Fibroblast of pulmonary artery (primary cell): ENCODE data around the gene TTR.

Experiments
- DNase-seq: peaks from one replicate; pipeline ENCODE4 v3.0.0-alpha.2; 2010; ENCODE audit warnings: low read depth
- H3K4me3 ChIP-seq: replicated peaks from 2 replicates; pipeline ENCODE4 v1.5.1; 2011; ENCODE audit warnings: low read depth, mild to moderate bottlenecking, control low read depth, low read length, moderate library complexity
- CTCF ChIP-seq: IDR thresholded peaks from 2 replicates; pipeline ENCODE4 v1.5.1; 2011; ENCODE audit warnings: mild to moderate bottlenecking, control low read depth, low read length, inconsistent platforms; ENCODE audit errors: missing control alignments

The TTR gene

GRCh38 chr18:31555971-31556747 is 35.5 kb upstream of the TTR start:
- peak; percentile 75 for TF ChIP-seq CTCF
- DNase-seq, result peak; percentile 86
- no peak overlapping the region for H3K4me3 ChIP-seq

- no peak overlapping the region for H3K4me3 ChIP-seq
- DNase-seq, result no peak
- TF ChIP-seq CTCF, result no peak
Observed at GRCh38 chr18:31557446-31557845, 34.2 kb upstream of the TTR start.

- no peak overlapping the region for H3K4me3 ChIP-seq
- no peak for TF ChIP-seq CTCF
- no peak for DNase-seq
Observed at GRCh38 chr18:31558567-31558966, 33.1 kb upstream of the TTR start.

- no peak overlapping the region for H3K4me3 ChIP-seq
- DNase-seq, result no peak
- TF ChIP-seq CTCF, result no peak
Observed at GRCh38 chr18:31562726-31563125, 29.0 kb upstream of the TTR start.

GRCh38 chr18:31563778-31564177 is 27.9 kb upstream of the TTR start:
- no peak overlapping the region for H3K4me3 ChIP-seq
- TF ChIP-seq CTCF, result peak; percentile 20
- DNase-seq, result peak; percentile 12

- H3K4me3 ChIP-seq, result no peak overlapping the region
- no peak for DNase-seq
- TF ChIP-seq CTCF, result no peak
Observed at GRCh38 chr18:31565345-31565744, 26.3 kb upstream of the TTR start.
